HepG2 (cell line): ENCODE results near the gene C1orf21. TPM values are rescaled to one million over a fixed set of nuclear protein-coding genes. Genes with fewer than 3 reads are reported as not detected.

Experiments used
- ATAC-seq: fragments of 200-7000 bp; cut with Tn5 transposase; 3 replicates; pipeline ENCODE4 v1.9.1; 2020; ENCODE audit warnings: mild to moderate bottlenecking, moderate library complexity
- BruUV-seq: library from RNA; stranded (reverse); fragments of 400-500 nt; replicated peaks from 2 replicates; lab custom pipeline; 2021; lab: Mats Ljungman, UMichigan
- CTCF ChIA-PET: fragments of 300-600 bp; formaldehyde crosslinking; extraction: SDS; loops from one replicate; lab custom pipeline; 2021; ENCODE audit warnings: low total read pairs, inconsistent platforms, low intra/inter-chr PET ratio; lab: Yijun Ruan, JAX
- POLR2A ChIA-PET: fragments of 350-600 bp; sonication (Branson Sonifier 250); formaldehyde crosslinking; loops from one replicate; lab custom pipeline; 2020; ENCODE audit warnings: antibody characterized with exemption, inconsistent platforms; lab: Yijun Ruan, JAX
- DNase-seq: peaks from one replicate; pipeline ENCODE4 v3.0.0-alpha.2; 2015; ENCODE audit warnings: low spot score
- FAIRE-seq: peaks from 3 replicates; lab custom pipeline; 2011; peaks lifted over from hg19 to GRCh38; lab: Jason Lieb, UNC
- H2AFZ ChIP-seq: one replicate; pipeline ENCODE4 v1.6.1; 2011; ENCODE audit warnings: low read length, inconsistent platforms
- H3K27ac ChIP-seq: fragments of 300-600 bp; 3 replicates; pipeline ENCODE4 v1.8.0; 2011; ENCODE audit warnings: mixed run types, mild to moderate bottlenecking, mixed read lengths, low read length, inconsistent platforms; ENCODE audit not compliant: insufficient read depth; ENCODE audit errors: extremely low read length
- H3K27me3 ChIP-seq, 2 experiments: fragments of 200-600 bp in 1 of 2; 2 replicates in 1 of 2; 3 replicates in 1 of 2; pipeline versions ENCODE4 v1.6.0 to v1.8.0; 2011; ENCODE audit warnings: low read length in 2 of 2, mild to moderate bottlenecking in 2 of 2, moderate library complexity in 2 of 2, inconsistent platforms in 1 of 2; ENCODE audit not compliant: insufficient read depth in 2 of 2, control insufficient read depth in 1 of 2
- H3K36me3 ChIP-seq, 2 experiments: fragments of 200-600 bp in 1 of 2; replicated peaks in 1 of 2; 2 replicates in 1 of 2; 3 replicates in 1 of 2; pipeline versions ENCODE4 v1.5.1 to v1.8.0; 2011; ENCODE audit warnings: low read length in 2 of 2, inconsistent platforms in 1 of 2; ENCODE audit not compliant: insufficient read depth in 2 of 2, control insufficient read depth in 1 of 2
- H3K4me1 ChIP-seq: 2 replicates; pipeline ENCODE4 v1.5.1; 2012; ENCODE audit warnings: low read length, inconsistent platforms; ENCODE audit not compliant: insufficient read depth
- H3K4me2 ChIP-seq: 2 replicates; pipeline ENCODE4 v1.6.0; 2011; ENCODE audit warnings: low read depth, low read length, inconsistent platforms
- H3K4me3 ChIP-seq, 3 experiments: fragments of 200-600 bp in 1 of 3; sonication (generic), shearing (Covaris generic) in 1 of 3; replicated peaks in 1 of 3; 2 replicates each; pipeline ENCODE4 v1.5.1; 2011 to 2016; ENCODE audit warnings: low read length in 3 of 3, inconsistent platforms in 2 of 3, low read depth in 2 of 3, mild to moderate bottlenecking in 2 of 3, control low read depth in 1 of 3, mixed read lengths in 1 of 3; ENCODE audit not compliant: insufficient read depth in 1 of 3
- H3K79me2 ChIP-seq: one replicate; pipeline ENCODE4 v1.6.1; 2011; ENCODE audit warnings: low read length, inconsistent platforms; ENCODE audit not compliant: insufficient read depth
- H3K9ac ChIP-seq: 2 replicates; pipeline ENCODE4 v1.6.0; 2011; ENCODE audit warnings: mild to moderate bottlenecking, low read depth, low read length, inconsistent platforms; ENCODE audit not compliant: insufficient read depth
- H3K9me3 ChIP-seq: 2 replicates; pipeline ENCODE4 v1.5.1; 2012; ENCODE audit warnings: mild to moderate bottlenecking, low read length
- H4K20me1 ChIP-seq: 2 replicates; pipeline ENCODE4 v1.6.0; 2011; ENCODE audit warnings: inconsistent platforms, mild to moderate bottlenecking, low read length, moderate library complexity; ENCODE audit not compliant: insufficient read depth
- CREB1 ChIP-seq, 2 experiments: fragments of 450-650 bp in 1 of 2; IDR thresholded peaks; 2 replicates each; pipeline ENCODE4 v1.6.1; 2016 to 2017; ENCODE audit warnings: control low read depth in 1 of 2, mild to moderate bottlenecking in 1 of 2, missing compliant biosample characterization in 1 of 2, missing genetic modification characterization in 1 of 2
- FOXK2 ChIP-seq: fragments of 450-650 bp; IDR thresholded peaks from 2 replicates; pipeline ENCODE4 v1.6.1; 2016
- GPN1 ChIP-seq: sonication (generic); formaldehyde crosslinking; IDR thresholded peaks from 2 replicates; pipeline ENCODE4 v1.5.1; 2020; ENCODE audit warnings: missing genetic modification reagents, borderline replicate concordance
- HMGA1 ChIP-seq: sonication (generic); formaldehyde crosslinking; conservative IDR thresholded peaks from 2 replicates; pipeline ENCODE4 v1.4.0; 2020; ENCODE audit warnings: missing genetic modification reagents
- TBL1XR1 ChIP-seq: fragments of 150-350 bp; IDR thresholded peaks from 2 replicates; pipeline ENCODE4 v1.6.1; 2014; ENCODE audit warnings: borderline replicate concordance, low read length; ENCODE audit not compliant: partially characterized antibody
- TCF7 ChIP-seq: sonication (generic); IDR thresholded peaks from 2 replicates; pipeline ENCODE4 v1.6.1; 2016; ENCODE audit warnings: antibody characterized with exemption, low read depth
- TEAD3 ChIP-seq: optimal IDR thresholded peaks from 2 replicates; pipeline ENCODE3; 2016; ENCODE audit warnings: borderline replicate concordance
- TIGD3 ChIP-seq: sonication (generic); formaldehyde crosslinking; IDR thresholded peaks from 2 replicates; pipeline ENCODE4 v1.5.1; 2020; ENCODE audit warnings: mild to moderate bottlenecking, missing genetic modification reagents, borderline replicate concordance
- TRIM22 ChIP-seq: fragments of 450-650 bp; IDR thresholded peaks from 2 replicates; pipeline ENCODE4 v1.6.1; 2017
- ZBTB14 ChIP-seq: sonication (generic); formaldehyde crosslinking; IDR thresholded peaks from 2 replicates; pipeline ENCODE4 v1.4.0; 2020; ENCODE audit warnings: missing genetic modification reagents
- ZNF607 ChIP-seq: sonication (generic); formaldehyde crosslinking; IDR thresholded peaks from 2 replicates; pipeline ENCODE4 v1.5.1; 2020; ENCODE audit warnings: missing genetic modification reagents, mild to moderate bottlenecking, borderline replicate concordance
- WGBS: methylation state at CpG from one replicate; pipeline ENCODE4 v1.1.6; 2017; ENCODE audit warnings: low lambda C conversion rate; 5-methylcytosine and 5-hydroxymethylcytosine counted together
- in situ Hi-C: cut with HindIII; loops from 2 replicates; pipeline ENCODE4 v1.10.0; 2017; ENCODE audit warnings: low pct_unique_long_range_greater_than_20kb; ENCODE audit not compliant: extremely low pct_ligation_motif_present
- intact Hi-C: fragments of 100-400 bp; cut with micrococcal nuclease; formaldehyde crosslinking; loops from one replicate; pipeline ENCODE4 v1.10.0; 2022; ENCODE audit not compliant: unreplicated experiment
- polyA plus RNA-seq, 8 experiments: library from polyadenylated mRNA; depleted of rRNA in 3 of 8; stranded (reverse) in 7 of 8; unstranded in 1 of 8; fragments of >200 nt; fragmentation: Illumina TruSeq in 4 of 8; extraction: Trizol in 4 of 8; gene quantifications; 2 replicates each; pipeline versions ENCODE4 v1.2.1 to v1.2.3, GENCODE V29; 2011 to 2016; ENCODE audit warnings: low read depth in 4 of 8, missing spikeins in 1 of 8, mixed read lengths in 1 of 8; ENCODE audit not compliant: insufficient read depth in 1 of 8
- total RNA-seq, 5 experiments: library from RNA; depleted of rRNA; stranded (reverse); fragments of >200 nt; fragmentation: Illumina TruSeq; extraction: Trizol; gene quantifications; 2 replicates each; pipeline ENCODE4 v1.2.3, GENCODE V29; 2016; ENCODE audit warnings: low read depth in 1 of 5

The C1orf21 gene
- total and polyA plus RNA-seq, 2 of the 13 experiments (the other 11 are each of a cell fraction or from before 2014, with no cell fraction given): not detected

GRCh38 chr1:184569106-184569505 lies 182.3 kb downstream of the C1orf21 start (continued):
- TF ChIP-seq GPN1 (CRISPR knock-in tag): no peak
- no peak for TF ChIP-seq CREB1 (IDR thresholded peaks at IDR 0.05)
- no peak for TF ChIP-seq CREB1 (CRISPR knock-in tag; IDR thresholded peaks at IDR 0.05)
- no peak for TF ChIP-seq TRIM22
- no peak for TF ChIP-seq ZBTB14
- TF ChIP-seq TIGD3 (CRISPR knock-in tag): no peak
- no peak for TF ChIP-seq TCF7
- TF ChIP-seq ZNF607: no peak
- TF ChIP-seq HMGA1 (CRISPR knock-in tag): no peak
- TF ChIP-seq TBL1XR1: no peak

GRCh38 chr1:184574588-184574987 lies 187.8 kb downstream of the C1orf21 start:
- H3K36me3 ChIP-seq: no peaks in the 10 kb centered on the region
- ChIA-PET CTCF (no interaction called here), POLR2A (no interaction called here)
- DNase-seq (no peak), FAIRE-seq (no peak), ATAC-seq (no peak)
- H3K27ac ChIP-seq: no peak overlapping the region
- H4K20me1 ChIP-seq: no peaks in the 10 kb centered on the region
- no peak overlapping the region for H2AFZ ChIP-seq
- H3K4me3 ChIP-seq: no peak overlapping the region
- intact Hi-C loops: no loop called here
- TF ChIP-seq FOXK2 (no peak), TEAD3 (no peak)
- no TSS peak for BruUV-seq
- no peaks in the 10 kb centered on the region for H3K9me3 ChIP-seq
- H3K9ac ChIP-seq: no peak overlapping the region
- no peaks in the 10 kb centered on the region for H3K4me1 ChIP-seq
- H3K27me3 ChIP-seq: peaks cover 0 to 3% of the 10 kb centered on the region in 2 experiments; a peak in 2 of 5 replicates
- no peak overlapping the region for H3K4me2 ChIP-seq
- H3K79me2 ChIP-seq: no peaks in the 10 kb centered on the region
- in situ Hi-C loops: no loop called here
- 39% methylated on average over 8 of the region's 8 CpGs for WGBS
